HPDE6-E6E7 (cell line): ENCODE measurements around the gene ZNF804A.

Experiments used
- DNase-seq: peaks from one replicate; pipeline ENCODE4 v3.0.0; 2011; ENCODE audit warnings: missing footprints; ENCODE audit errors: extremely low spot score

ZNF804A gene

DNA sequence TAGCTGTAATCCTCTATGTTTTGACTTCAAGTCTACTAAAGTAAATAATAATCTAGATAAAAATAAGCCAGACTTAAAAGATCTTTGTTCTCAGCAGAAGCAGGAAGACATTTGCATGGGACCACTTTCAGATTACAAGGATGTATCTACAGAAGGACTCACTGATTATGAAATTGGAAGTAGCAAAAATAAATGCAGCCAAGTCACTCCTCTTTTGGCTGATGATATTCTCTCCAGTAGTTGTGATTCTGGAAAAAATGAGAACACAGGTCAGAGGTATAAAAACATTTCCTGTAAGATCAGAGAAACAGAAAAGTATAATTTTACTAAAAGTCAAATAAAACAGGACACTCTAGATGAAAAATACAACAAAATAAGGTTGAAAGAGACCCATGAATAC, 338.4 kb downstream of the ZNF804A start:
- DNase-seq, result no peak

DNA sequence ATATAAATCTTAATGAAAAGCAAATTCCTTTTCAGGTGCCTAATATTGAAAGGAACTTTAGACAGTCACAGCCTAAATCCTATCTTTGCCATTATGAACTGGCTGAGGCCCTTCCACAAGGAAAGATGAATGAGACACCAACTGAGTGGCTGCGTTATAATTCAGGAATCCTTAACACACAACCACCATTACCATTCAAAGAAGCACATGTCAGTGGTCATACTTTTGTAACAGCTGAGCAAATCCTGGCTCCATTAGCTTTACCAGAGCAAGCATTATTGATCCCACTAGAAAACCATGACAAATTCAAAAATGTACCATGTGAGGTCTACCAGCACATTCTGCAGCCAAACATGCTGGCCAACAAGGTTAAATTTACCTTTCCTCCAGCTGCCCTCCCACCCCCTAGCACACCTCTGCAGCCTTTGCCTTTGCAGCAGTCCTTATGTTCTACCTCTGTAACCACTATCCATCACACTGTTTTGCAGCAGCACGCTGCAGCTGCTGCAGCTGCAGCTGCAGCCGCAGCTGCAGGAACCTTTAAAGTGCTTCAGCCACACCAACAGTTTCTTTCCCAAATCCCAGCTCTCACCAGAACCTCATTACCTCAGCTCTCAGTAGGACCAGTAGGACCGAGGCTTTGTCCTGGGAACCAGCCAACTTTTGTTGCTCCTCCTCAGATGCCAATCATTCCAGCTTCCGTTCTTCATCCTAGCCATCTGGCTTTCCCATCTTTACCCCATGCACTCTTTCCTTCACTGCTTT, 340.1 kb downstream of the ZNF804A start:
- DNase-seq, result no peak

DNA sequence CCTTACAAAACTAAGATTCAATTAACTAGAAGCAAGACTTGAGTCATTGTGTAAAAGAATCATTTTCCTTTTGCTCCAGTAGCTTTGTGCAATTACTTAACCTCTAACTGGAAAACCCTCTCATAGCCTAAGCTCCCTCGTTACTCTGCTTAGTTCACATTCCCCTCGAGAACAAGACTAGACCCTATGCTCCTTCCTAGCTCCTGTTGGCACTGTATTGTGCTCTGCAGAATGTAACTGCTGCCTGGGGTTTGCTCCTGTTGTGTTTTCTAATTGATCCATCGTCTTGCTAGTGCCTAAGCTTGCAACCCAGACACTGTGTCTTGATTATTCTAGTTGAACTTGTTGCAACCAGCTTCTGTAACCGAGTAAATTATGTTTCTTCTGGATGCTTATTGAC, 347.0 kb downstream of the ZNF804A start:
- no peak for DNase-seq

DNA sequence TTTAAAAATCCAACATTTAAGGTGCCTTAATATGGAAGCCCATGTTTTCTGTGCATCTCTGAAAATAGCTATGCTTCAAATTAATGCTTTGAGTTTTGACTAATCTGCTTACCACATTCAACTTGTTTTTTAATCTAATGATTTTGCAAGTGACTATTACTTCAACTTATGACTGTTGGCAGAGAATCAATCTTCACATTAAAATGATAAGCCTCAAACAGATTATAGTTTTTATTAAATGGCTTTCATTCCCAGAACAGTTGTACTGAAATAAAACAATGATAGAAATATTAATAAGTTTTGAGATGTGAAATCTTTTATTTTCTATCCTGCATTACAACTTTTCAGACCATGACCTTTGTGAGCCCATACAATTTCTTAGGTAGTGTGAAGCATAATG, 347.5 kb downstream of the ZNF804A start:
- no peak for DNase-seq

DNA sequence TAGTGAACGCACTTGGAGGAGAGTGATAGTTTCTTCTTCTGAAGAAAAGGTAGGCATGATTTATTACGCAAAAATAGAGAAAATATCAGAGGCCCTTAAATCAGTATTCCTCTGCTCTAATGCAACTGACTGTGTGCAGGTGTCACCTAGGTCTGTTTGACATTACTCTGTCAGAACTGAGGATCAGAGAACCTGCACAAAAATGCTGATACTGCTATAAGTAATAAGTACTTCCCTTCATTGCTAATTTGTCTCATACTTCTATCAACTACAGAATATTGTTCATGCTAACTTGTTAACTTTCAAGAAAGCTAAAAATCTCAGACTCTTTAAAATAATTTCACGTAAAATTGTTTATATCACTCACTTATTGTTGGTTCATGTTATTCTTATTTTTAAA, 358.5 kb downstream of the ZNF804A start:
- DNase-seq, result no peak

DNA sequence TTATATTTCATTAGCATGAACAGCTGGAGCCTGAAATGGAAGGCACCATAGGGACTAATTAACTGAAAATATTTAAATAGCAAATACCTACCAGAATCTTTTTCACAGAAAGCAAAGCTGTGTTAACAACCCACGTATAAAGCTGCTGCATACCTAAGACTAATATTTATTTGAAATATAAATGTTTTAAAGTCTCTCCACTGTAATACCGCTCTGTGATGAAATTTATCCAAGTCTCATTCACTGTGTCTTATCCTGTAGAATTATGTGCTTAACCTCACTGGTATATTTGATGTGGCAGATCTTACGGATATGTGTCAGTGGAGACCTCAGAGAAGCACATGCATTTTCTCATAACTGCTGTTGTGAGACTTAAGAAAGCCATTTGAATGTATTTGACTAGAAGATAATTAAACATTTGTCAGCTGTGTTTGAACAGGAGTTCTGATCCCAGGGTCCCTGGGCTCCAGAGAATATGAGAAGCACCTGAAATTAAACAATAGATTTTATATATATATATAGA, 373.3 kb downstream of the ZNF804A start:
- no peak for DNase-seq
